Measurements from ENCODE around the gene CALD1. TPM values are rescaled to one million over a fixed set of nuclear protein-coding genes. Genes with fewer than 3 reads are reported as not detected.

The CALD1 gene
- polyA plus RNA-seq, 2 of the 4 experiments (the other 2 are of a cell fraction): 136 to 150 TPM

- no peak for TF ChIP-seq JUN (IDR thresholded peaks at IDR 0.05)
Measured at GRCh38 chr7:134949171-134949570, 169.7 kb downstream of the CALD1 start (continued).

- peak in 1 of 2 experiments; percentile 66; a peak in 2 of 6 replicates for ATAC-seq
- CTCF ChIA-PET: interaction anchor here (0.8 to 6.4 kb wide), 26 partner anchors 9 to 440 kb away, joined by 3 to 83 read pairs (median 4); partner anchors contain the start of gene CYREN
Measured at GRCh38 chr7:134954197-134955082, 175.0 kb downstream of the CALD1 start.

More at GRCh38 chr7:134954197-134955082, 175.0 kb downstream of the CALD1 start:
- Histone ChIP-seq H3K4me2 (no peak overlapping the region), H3K4me3 (no peak overlapping the region), H3K4me1 (no peaks in the 10 kb centered on the region), H3K9me3 (no peaks in the 10 kb centered on the region), H3K27ac (no peak overlapping the region; a peak in 1 of 6 replicates)
- peak; percentile 22 to 51 for DNase-seq (ENCODE audit: low read depth in 1 of 2, low spot score in 1 of 2)
- peak; percentile 86 for TF ChIP-seq CTCF (IDR thresholded peaks at IDR 0.05)
- TF ChIP-seq HMGXB4 (CRISPR knock-in tag; IDR thresholded peaks at IDR 0.05; ENCODE audit: borderline replicate concordance): no peak
- TF ChIP-seq SMC3 (IDR thresholded peaks at IDR 0.05): peak; percentile 84
- TF ChIP-seq RAD21 (conservative IDR thresholded peaks at IDR 0.05 in 1 of 2, IDR thresholded peaks at IDR 0.05 in 1 of 2): peak; percentile 83 to 87
- TF ChIP-seq REST (IDR thresholded peaks at IDR 0.05): no peak
- POLR2A ChIA-PET: no interaction called here
- peak; percentile 7 for FAIRE-seq
- 40% methylated on average over 9 of the region's 9 CpGs for WGBS (ENCODE audit: missing lambda C conversion rate)

All from A549 (cell line).